Stimulated activated CD4-positive, alpha-beta T cell treated with anti-CD3 and anti-CD28 coated beads, TNF-alpha, amount 100 ng/mL, for 1 hour (primary cell): Measurements from ENCODE around the gene LCP2.
A peak's percentile ranks its signal among the peaks of the same experiment; 100 is the strongest.

Experiments
- DNase-seq, 3 donors: peaks; one replicate each; pipeline ENCODE4 v3.0.0-alpha.2; 2020; ENCODE audit warnings: low read depth in 3 of 3, low spot score in 1 of 3

The LCP2 gene

GRCh38 chr5:170297589-170298462 is at the start of gene LCP2:
Gene LCP2, minus strand, starts transcription at chr5:170297777. Its CDS starts 166 bp downstream, at chr5:170297611.
- DNase-seq, result no peak

DNA sequence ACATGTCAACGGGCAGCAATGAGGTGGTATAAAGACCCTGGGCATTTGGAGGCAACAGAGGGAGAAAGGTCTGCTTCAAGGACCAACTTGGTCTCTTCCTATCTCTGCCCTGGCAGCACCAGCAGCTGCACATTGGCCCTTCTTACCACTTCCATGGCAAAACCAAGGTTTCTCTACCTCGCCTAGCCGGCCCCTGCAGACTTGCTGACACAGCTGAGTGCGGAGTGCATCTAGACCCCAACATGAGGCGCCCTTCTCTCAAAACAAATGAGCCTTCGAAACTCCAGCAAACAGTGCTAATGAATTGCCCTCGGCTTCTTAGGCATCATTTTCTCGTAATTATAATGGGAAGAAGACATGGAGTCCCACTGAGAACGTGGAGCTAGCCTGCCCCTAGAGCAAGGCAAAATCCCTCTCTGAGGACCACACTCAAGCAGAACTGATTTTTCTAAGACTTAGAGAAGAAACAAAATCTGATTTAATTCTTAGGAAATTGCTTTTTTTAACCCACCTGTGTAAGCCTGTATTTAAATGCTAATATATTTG is 49.5 kb upstream of the LCP2 start:
- no peak for DNase-seq

DNA sequence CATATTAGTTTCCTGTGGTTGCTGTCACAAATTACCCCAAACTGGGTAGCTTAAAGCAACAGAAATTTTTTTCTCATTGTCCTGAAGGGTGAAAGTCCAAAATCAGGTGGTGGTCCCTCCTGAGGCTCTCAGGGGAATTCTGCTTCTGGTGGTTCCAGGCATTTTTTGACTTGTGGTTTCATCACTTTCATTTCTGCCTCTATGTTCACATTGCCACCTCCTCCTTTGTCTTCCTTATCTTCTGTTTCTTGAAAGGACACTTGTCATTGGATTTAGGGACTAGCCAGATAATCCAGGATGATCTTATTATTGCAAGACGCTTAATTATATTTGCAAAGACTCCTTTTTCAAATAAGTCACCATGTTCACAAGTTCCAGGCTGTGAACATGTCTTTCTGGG is 48.4 kb upstream of the LCP2 start:
- no peak for DNase-seq

DNA sequence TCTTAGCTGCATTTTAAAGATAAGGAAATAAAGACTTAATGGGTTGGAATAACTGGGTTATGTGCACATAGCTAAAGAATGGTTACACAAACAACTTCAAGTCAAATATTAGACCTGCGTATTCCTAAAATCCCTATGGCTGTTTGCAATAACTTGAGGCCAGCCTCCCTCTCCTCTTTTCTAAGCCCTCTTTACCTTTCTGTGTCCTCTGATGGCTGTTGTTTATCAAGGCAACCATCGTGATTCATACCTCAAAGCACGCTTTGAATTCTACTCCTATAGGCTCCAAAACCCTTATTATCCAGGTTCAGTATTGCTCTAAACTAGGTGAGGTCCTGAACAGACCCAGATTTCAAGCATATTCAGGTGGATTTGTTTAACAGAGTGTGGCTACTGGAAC is 45.6 kb upstream of the LCP2 start:
- DNase-seq, result no peak

GRCh38 chr5:170342153-170342725 is 44.7 kb upstream of the LCP2 start:
- DNase-seq, result no peak

- no peak for DNase-seq
These were observed 44.0 kb upstream of the LCP2 start for GRCh38 chr5:170341545-170341944.

DNA sequence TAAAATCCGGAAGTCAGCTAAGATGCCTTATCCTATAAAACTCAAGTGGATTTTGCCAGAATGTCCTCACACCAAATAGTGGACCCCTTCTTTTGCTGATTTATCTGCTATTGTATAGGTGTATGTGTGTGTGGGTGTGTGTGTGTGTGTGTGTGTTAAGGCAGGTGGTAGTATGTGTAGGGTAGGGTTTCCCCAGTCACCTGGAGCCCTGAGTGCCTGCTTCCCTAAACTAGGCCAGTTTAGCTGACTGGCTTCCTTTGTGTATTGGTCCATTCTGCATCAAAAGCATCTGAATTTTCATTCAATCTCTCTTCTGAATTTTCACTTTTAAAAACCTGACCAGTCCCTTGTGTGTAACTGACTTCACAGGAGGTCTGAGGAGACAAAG is 42.2 kb upstream of the LCP2 start:
- no peak for DNase-seq

- peak; percentile 45 to 57 (median 48) for DNase-seq
These were observed 41.6 kb upstream of the LCP2 start for GRCh38 chr5:170338933-170339779.

DNA sequence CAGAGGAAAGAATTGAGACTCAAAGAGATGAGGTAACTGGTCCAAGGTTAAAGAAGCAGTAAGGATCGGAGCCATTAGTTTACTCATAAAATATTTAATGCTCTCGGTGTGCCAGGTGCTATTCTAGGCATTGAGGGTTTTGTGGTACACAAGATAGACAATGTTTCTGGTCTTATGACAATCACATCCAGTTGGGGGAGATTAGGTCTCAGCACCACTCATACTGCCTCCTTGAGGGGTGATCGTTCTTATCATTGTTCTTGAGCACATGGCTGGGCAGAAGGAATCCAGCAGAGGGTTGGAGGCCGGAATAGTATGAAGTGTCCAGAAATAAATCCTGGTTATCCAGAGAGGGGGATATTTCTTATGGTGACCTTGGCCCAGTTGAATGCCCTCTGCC is 40.7 kb upstream of the LCP2 start:
- DNase-seq, result no peak

GRCh38 chr5:170337045-170337733 is 39.6 kb upstream of the LCP2 start:
- DNase-seq, result no peak

DNA sequence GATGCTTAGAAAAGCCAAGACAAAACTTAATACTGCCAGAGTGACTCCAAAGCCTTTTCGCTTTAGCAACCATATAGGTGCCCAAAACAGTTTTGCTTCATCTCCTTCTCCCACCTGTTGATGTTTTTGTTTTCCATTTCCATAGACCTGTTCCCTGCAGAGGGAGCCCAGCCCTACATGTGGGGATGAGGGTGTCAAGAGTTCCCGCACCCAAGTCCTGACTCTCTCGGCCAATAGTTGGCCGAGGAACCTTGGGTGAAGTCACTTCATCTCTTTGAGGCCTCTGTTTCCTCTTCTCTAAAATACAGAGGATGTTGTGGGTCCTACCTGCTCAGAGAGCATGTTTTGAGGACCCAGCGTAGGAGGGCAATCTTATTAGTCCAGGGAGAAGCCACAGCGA is 38.5 kb upstream of the LCP2 start:
- no peak for DNase-seq

- DNase-seq, result no peak
These were observed 37.0 kb upstream of the LCP2 start for GRCh38 chr5:170334626-170335025.

GRCh38 chr5:170333161-170333910 is 35.8 kb upstream of the LCP2 start:
- peak in 1 of 3 donors; percentile 57 for DNase-seq

GRCh38 chr5:170332058-170332457 is 34.5 kb upstream of the LCP2 start:
- no peak for DNase-seq

- no peak for DNase-seq
These were observed 33.0 kb upstream of the LCP2 start for GRCh38 chr5:170330568-170331054.

DNA sequence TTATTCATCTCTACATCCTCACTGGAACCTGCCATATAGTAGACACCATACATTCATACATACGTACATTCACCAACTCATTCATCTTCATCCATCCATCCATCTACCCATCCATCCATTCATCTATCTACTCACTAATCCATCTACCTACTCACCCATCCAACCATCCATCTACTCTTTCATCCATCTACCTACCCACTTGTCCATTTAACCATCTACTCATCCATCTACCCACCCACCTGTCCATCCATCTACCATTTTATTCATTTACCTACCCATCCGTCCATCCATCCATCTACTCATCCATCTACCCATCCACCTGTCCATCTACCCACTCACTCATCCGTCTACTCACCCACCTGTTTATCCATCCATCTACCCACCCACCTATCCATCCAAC is 31.9 kb upstream of the LCP2 start:
- no peak for DNase-seq

GRCh38 chr5:170327829-170328228 is 30.3 kb upstream of the LCP2 start:
- no peak for DNase-seq

DNA sequence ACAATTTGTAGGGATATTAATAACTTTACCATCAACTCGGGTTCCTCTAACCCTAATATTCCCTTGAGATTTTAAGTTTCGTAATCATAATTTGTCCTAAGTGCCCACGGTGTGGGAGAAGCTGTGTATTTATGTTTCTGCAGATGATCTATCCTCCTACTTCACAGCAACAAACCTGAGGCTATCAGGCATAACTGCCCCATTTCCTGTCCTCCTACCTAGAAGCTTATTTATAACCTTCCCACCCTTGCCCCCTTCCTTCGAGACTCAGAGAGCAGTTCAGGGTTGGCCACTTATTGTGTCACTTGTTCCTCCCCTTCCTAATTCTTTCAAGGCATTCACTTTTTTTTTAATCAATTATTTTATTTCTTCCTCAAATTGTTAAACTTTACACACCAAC is 29.6 kb upstream of the LCP2 start:
- DNase-seq, result no peak

DNA sequence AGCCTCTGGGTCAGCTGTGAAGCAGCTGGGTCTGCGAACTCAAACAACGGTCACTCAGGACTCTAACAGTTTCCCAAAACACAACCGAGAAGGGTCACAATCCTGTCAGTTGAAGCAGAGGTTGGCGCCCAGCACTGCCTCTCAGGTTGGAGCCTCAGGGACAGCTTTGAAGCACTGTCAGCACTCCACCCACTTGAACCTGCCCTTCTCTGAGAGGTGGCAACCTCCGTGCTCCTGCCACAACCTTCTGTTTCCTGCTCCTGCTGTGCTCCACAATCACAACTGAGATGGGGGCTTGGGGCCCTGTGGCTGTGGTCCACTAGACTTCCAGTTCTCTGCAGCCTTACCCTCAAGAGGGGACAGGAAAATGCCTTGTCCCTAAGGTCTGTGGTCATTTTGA is 21.7 kb upstream of the LCP2 start:
- no peak for DNase-seq

DNA sequence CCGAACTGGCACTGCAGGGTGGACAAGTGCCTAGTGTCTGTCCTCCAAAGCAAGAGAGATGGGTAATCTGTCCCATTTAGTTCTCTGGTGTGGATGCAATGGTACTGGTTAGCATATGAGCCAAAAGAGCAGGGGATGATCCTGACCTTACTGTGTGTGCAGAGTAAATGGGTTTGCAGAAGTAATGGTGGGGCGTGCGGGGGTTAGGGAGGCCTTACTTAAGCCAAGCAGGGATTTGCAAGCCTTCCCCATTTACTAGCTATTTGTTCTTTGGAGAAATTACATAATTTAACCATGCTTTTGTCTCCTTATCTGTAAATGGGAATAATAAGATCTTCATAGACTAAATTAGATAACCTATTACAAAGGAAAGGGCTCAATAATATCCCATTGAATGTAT is 19.9 kb upstream of the LCP2 start:
- no peak for DNase-seq
